Stimulated activated naive CD4-positive, alpha-beta T cell (primary cell): Measurements from ENCODE around the gene ABCC10.
A peak's percentile ranks its signal among the peaks of the same experiment; 100 is the strongest.
"Not testable (repeated sequence)": the region's sequence is repeated elsewhere in the genome, so short reads cannot be mapped to it uniquely, and the experiment has no call there.

ENCODE experiments used
- DNase-seq, 6 experiments: peaks; one replicate each; lab custom pipeline; 2025; lab: John Stamatoyannopoulos, UW

The ABCC10 gene

GRCh38 chr6:43412541-43412940 is 14.8 kb upstream of the ABCC10 start:
- DNase-seq, result no peak

DNA sequence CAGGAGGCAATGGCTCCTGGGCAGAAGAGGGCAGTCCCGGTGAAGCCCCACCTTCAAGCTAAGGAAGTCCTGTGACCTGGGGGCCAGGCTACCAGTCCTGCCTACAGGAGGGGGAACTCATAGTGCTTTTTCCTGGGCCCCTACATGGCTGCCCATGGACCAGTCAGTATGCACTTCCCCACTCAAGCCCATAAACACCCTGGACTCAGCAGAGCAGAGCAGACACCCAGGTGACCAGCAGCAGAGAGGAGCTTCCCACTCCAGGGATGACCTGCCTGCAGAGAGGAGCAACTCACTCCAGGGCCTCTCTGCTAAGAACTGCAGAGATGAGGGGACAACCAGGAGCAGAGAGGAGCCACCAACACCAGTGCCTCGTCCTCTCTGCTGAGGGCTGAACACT is 14.3 kb upstream of the ABCC10 start:
- no peak for DNase-seq

GRCh38 chr6:43415275-43415674 is 12.1 kb upstream of the ABCC10 start:
- not testable (repeated sequence) for DNase-seq

GRCh38 chr6:43416935-43417334 is 10.4 kb upstream of the ABCC10 start:
- no peak for DNase-seq

DNA sequence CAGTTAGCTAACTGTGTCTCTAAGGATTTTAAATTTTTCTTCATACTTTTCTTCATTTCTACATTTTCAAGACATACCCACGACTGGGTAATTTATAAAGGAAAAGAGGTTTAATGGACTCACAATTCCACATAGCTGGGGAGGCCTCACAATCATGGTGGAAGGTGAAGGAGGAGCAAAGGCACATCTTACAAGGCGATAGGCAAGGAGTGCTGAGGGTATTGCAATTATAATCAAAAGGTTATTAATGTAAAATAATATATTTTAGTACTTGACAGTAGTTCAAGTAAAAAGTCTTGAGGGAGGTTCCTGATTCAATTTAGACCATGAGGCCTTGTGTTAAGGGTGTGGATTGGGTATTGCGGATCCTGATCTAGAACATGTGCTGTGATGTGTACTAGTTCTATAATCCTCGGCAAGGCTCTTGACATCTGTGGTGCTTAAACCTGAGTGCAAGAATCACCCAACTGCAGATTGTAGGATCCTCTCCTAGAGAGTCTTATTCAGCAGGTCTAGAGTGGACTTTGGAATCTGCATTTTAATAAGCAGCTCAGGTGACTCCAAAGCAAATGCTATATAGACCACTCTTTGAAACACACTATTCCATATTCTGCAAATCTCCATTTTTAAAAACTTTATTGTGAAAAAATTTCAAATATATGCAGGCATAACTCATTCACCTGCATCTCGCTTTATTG is 7.2 kb upstream of the ABCC10 start:
- no peak for DNase-seq

DNA sequence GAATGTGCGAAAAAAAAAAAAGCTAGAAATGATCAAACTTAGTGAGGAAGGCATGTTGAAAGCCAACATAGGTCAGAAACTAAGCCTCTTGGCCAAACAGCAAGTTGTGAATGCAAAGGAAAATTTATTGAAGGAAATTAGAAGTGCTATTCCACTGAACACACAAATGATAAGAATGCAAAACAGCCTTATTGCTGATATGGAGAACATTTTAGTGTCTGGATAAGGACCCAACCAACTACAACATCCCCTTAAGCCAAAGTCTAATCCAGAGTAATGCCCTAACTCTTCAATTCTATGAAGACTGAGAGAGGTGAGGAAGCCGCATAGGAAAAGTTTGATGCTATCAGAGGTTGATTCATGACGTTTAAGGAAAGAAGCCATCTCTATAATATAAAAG is 5.5 kb upstream of the ABCC10 start:
- no peak for DNase-seq

DNA sequence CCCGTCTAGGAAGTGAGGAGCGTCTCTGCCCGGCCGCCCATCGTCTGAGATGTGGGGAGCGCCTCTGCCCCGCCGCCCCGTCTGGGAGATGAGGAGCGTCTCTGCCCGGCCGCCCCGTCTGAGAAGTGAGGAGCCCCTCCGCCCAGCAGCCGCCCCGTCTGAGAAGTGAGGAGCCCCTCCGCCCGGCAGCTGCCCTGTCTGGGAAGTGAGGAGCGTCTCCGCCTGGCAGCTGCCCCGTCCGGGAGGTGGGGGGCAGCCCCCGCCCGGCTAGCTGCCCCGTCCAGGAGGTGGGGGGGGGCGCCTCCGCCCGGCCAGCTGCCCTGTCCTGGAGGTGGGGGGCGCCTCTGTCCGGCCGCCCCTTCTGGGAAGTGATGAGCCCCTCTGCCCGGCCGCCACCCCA is 2.3 kb upstream of the ABCC10 start:
- DNase-seq, result not testable (repeated sequence)

DNA sequence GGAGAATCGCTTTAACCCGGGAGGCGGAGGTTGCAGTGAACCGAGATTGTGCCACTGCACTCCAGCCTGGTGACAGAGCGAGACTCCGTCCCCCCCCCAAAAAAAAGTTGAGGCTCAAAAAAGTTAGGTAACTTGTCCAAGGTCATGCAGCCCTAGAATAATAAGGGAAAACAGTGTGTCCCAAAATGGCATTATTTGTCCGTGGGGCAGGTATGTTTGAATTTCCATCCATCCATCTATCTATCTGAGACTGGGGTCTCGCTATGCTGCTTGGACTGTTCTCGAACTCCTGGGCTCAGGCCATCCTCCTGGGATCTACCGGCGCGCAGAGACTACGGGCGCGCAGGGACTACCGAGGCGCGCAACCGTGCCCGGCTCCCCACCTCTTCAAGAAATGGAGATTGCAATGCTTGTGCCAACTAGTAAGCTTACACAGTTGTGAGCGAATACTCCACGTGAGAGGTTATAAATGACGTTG is 374 bp upstream of the ABCC10 start:
- DNase-seq, result no peak

DNA sequence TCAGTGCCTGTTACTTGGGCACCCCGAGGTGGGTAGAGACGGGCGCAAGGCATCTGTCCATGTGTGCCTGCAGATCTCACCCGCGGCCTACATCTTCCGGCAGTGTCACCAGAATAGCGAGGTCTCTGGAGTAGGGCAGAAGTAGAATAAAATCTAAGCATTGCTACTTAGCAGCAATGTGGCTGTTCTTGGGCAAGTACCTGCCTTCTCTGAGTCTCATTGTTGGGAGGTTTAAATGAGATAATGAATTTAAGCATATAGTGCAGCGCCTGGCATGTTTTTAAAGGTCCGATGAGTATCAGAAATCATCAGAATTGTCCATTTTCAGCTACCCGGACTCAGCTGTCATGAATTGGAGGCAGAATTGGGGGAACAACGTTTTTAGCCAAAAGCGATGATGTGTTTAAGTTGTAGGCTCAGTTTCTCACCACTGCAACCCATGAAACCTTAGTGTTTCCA is 800 bp downstream of the ABCC10 start:
- peak in 1 of 6 experiments; percentile 30 for DNase-seq

DNA sequence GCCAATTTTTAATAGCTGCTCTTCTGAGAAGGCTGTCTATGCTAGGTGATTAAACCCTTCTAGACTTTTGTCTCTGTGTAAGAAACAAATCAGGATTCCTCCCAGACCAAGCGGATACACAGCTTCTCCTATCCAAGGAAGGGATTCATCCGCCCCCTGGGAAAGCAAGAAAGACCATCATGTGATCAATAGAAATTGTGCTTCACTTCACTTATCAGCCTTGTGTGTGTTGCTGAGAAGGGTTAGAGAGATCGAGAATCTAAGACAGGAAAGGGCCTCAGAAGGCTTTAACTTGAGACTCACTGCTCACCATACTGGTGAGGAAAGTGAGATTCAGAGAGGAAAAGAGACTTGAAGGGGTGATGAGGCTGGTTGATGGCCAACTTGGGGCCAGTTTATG is 1.5 kb downstream of the ABCC10 start:
- DNase-seq, result no peak

DNA sequence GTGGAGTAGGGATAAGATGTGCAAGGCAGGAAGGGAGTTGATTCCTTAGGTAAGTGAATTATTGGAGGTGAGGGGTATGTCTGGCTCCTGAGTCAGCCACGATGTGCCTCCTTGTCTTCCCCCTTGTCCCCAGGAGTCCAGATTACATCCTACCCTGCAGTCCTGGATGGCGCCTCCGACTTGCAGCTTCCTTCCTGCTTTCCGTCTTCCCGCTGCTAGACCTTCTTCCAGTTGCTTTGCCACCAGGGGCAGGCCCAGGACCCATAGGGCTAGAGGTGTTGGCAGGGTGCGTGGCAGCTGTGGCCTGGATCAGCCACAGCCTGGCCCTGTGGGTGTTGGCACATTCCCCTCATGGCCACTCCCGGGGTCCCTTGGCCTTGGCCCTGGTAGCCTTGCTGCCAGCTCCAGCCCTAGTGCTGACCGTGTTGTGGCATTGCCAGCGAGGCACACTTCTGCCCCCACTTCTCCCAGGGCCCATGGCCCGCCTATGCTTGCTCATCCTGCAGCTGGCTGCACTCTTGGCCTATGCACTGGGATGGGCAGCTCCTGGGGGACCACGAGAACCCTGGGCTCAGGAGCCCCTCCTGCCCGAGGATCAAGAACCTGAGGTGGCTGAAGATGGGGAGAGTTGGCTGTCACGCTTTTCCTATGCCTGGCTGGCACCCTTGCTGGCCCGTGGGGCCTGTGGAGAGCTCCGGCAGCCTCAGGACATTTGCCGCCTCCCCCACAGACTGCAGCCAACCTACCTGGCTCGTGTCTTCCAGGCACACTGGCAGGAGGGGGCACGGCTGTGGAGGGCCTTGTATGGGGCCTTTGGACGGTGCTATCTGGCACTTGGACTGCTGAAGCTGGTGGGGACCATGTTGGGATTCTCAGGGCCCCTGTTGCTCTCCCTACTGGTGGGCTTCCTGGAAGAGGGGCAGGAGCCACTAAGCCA is 4.9 kb downstream of the ABCC10 start:
- DNase-seq, result no peak

DNA sequence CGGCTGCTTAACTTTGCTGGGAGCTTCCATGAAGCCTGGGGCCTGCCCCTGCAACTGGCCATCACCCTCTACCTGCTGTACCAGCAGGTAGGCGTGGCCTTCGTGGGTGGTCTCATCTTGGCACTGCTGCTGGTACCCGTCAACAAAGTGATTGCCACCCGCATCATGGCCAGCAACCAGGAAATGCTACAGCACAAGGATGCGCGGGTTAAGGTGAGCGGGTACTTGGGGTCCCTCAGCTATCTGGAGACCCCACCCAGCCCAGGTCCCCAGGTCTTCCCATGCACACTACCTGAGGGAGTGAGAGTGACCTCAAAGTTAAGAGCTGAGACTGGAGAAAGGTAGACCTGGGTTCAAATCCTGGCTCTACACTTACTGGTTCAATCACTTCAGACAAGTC is 5.8 kb downstream of the ABCC10 start:
- no peak for DNase-seq

DNA sequence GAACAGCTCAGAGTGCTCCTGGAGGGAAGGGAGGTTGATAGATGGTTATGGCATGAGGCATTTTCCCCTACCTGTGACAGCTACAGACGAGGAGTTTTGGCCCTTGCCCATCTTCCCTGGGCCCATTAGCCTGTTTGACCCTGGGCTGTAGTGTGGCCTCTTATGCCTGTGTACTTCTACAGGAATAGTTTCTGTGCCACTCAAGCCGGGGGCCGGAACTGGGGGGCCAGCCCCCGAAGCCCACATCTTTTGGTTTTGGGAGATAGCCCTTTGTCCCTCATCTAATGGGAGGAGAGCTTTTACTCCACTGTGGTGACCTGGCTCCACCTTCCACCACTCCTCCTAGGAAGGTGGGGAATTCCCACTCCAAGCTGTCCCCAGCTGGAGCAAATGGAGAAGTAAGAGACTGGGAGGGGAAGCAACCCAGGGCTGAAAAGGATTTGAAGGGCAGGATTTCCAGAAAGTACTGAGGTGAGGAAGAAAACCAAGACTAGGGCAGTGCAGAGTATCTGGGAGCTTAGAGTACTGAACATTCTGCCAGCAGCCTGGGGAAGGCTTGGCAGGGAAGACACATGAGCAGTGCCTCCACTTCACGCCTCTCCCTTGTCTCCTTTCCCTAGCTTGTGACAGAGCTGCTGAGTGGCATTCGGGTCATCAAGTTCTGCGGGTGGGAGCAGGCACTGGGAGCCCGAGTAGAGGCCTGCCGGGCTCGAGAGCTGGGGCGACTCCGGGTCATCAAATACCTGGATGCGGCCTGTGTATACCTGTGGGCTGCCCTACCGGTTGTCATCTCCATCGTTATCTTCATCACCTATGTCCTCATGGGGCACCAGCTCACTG is 6.9 kb downstream of the ABCC10 start:
- DNase-seq, result no peak

DNA sequence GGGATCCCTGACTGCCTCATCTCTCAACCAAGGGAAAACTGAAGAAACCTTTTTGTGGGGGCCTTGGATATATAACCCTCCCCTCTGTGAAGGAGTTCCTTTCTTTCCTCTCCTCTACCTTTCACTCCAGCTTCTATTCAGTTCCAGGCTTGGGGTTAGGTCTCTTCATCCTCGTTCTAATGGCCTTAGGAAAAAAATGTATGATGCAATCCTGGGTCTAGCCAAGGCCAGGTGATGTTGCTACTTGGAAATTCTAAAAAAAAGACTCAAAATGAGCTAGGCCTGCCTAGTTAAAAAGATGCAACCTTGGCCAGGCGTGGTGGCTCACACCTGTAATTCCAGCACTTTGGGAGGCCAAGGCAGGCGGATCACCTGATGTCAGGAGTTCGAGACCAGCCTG is 7.6 kb downstream of the ABCC10 start:
- no peak for DNase-seq

DNA sequence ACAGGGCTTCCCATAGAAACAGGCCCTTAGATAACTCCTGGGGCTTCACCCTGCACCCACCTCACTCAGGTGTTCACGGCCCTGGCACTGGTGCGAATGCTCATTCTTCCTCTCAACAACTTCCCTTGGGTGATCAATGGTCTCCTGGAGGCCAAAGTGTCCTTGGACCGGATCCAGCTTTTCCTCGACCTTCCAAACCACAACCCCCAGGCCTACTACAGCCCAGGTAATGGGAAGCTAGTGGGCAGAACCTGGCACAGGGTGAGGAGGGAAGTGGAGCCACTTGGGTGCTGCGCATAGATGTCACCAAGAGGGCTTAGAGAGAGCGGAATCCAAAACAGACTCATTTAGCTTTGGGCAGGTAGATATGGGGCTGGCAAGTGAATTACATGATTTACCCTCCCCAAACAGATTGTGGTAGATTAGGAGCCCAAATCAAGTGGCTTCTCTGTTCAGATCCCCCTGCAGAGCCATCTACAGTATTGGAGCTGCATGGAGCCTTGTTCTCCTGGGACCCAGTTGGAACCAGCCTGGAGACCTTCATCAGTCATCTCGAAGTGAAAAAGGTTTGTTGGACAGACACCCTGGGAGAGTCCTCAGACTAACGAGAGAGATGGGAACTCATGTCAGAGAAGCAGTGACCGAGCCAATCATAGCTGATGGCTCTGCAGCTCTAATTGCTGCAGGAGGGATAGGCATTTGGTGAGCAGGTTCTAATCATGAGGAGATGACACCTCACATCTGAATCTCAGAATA is 8.5 kb downstream of the ABCC10 start:
- DNase-seq, result no peak

DNA sequence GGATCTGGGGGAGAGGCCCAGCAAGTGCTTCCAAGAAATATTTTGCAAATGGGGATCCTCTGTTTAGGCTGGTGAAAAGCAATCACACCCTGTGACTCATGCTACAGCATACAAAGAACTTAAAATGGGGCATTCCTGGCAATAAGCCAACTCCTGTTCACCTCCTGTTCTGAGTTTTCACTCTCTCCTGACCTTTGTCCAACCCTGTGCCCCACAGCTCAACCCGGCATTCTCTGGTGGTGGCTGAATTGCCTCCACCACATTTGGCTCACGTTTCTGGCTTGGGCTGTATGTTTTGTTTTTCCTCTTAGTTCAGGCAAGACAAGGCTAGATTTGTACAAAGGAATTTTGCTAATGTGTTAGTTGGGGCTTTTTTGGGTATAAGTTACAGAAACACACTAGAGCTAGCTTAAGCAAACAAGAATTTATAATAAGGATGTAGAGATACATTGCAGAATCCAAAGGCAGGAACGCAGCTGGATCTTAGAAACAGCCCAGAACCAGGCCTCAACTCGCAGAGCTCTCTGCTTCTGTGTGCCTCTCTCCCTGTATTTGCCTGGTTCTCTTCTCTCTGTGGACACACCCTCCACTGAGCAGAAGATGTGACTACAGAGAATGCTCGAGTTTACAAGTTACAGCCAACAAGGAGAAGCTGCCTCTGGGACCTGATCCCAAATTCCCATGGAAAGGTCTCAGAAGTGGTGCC is 9.4 kb downstream of the ABCC10 start:
- no peak for DNase-seq

DNA sequence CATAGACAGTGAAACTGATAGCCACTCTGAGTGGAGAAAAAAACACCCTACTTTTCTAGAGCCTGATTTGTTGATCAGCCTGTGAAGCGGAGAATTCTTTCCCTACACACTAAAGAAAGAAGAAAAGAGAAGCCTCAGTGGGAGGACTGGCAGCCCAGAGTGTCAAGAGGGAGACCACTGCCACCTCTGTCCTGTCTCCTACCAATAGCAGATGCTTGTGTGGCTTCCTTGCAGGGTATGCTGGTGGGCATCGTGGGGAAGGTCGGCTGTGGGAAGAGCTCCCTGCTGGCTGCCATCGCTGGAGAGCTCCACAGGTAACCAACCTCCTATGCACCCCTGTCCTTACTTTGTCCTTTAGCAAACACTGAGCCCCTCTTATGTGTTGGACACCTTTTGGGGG is 10.4 kb downstream of the ABCC10 start:
- no peak for DNase-seq

DNA sequence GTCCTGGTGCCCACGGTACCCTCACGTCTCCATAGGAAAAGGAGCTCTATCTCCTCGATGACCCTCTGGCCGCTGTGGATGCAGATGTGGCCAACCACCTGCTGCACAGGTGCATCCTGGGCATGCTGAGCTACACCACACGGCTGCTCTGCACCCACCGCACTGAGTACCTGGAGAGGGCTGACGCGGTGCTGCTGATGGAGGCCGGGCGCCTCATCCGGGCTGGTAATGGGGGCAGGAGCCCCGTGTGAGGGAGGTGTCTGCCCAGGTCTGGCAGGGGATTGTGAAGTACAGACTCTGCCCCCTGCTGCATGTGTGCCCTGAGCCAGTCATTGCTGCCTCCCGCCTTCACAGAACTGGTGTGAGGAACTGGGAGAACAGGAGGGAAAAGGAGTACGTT is 15.6 kb downstream of the ABCC10 start:
- DNase-seq, result no peak

- DNase-seq, result no peak
Measured at GRCh38 chr6:43444036-43444435, 16.7 kb downstream of the ABCC10 start.

GRCh38 chr6:43444582-43444981 is 17.2 kb downstream of the ABCC10 start:
- no peak for DNase-seq

DNA sequence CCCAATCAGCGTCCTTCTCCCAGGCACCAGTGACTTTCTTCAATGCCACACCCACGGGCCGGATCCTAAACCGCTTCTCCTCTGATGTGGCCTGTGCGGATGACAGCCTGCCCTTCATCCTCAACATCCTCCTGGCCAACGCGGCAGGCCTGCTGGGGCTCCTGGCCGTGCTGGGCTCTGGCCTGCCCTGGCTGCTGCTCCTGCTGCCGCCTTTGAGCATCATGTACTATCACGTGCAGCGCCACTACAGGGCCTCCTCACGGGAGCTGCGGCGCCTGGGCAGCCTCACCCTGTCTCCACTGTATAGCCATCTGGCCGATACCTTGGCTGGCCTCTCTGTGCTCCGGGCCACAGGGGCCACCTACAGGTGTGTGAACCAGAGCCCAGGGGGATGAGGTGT is 18.2 kb downstream of the ABCC10 start:
- no peak for DNase-seq
